H1 (cell line): ENCODE results near the gene MCM9. TPM values are rescaled to one million over a fixed set of nuclear protein-coding genes. Genes with fewer than 3 reads are reported as not detected.

Experiments
- CTCF ChIA-PET: fragments of 300-600 bp; sonication (Branson Sonifier 250); formaldehyde crosslinking; loops from one replicate; lab custom pipeline; 2021; ENCODE audit not compliant: partially characterized antibody; lab: Charles Lee
- POLR2A ChIA-PET: fragments of 300-600 bp; sonication (Branson Sonifier 250); formaldehyde crosslinking; loops from one replicate; lab custom pipeline; 2021; ENCODE audit warnings: inconsistent platforms; ENCODE audit not compliant: partially characterized antibody; lab: Charles Lee
- DNase-seq, 2 experiments: peaks; one replicate each; pipeline versions ENCODE4 v3.0.0 to v3.0.0-alpha.2; 2010 to 2022; ENCODE audit warnings: low spot score in 2 of 2, low read depth in 1 of 2, mixed read lengths in 1 of 2
- FAIRE-seq: peaks from 2 replicates; lab custom pipeline; 2011; peaks lifted over from hg19 to GRCh38; lab: Jason Lieb, UNC
- H2AFZ ChIP-seq: 2 replicates; pipeline ENCODE4 v1.8.1; 2012; ENCODE audit warnings: low read length, inconsistent platforms
- H2AK5ac ChIP-seq: 2 replicates; pipeline ENCODE4 v1.6.1; 2013; ENCODE audit warnings: low read depth, low read length
- H2BK120ac ChIP-seq: replicated peaks from 2 replicates; pipeline ENCODE3; 2013; ENCODE audit warnings: low read depth, low read length, inconsistent platforms
- H2BK12ac ChIP-seq: 2 replicates; pipeline ENCODE4 v1.6.1; 2013; ENCODE audit warnings: low read depth, low read length
- H2BK15ac ChIP-seq: 2 replicates; pipeline ENCODE4 v1.6.1; 2013; ENCODE audit warnings: low read length
- H2BK20ac ChIP-seq: 2 replicates; pipeline ENCODE4 v1.6.1; 2013; ENCODE audit warnings: low read length
- H2BK5ac ChIP-seq: 2 replicates; pipeline ENCODE4 v1.6.1; 2013; ENCODE audit warnings: low read depth, low read length
- H3K14ac ChIP-seq: 2 replicates; pipeline ENCODE4 v1.6.1; 2013; ENCODE audit warnings: inconsistent platforms; ENCODE audit not compliant: insufficient read length
- H3K18ac ChIP-seq: 2 replicates; pipeline ENCODE4 v1.6.1; 2013; ENCODE audit warnings: low read length; ENCODE audit errors: extremely low read depth
- H3K23ac ChIP-seq: 2 replicates; pipeline ENCODE4 v1.6.1; 2013; ENCODE audit warnings: inconsistent platforms; ENCODE audit not compliant: insufficient read length
- H3K23me2 ChIP-seq: 2 replicates; pipeline ENCODE4 v1.6.1; 2013; ENCODE audit warnings: low read depth, low read length
- H3K27ac ChIP-seq: 2 replicates; pipeline ENCODE4 v1.6.1; 2011; ENCODE audit warnings: low read depth, low read length, inconsistent platforms
- H3K27me3 ChIP-seq, 4 experiments: replicated peaks in 1 of 4; 1 replicate in 1 of 4; 2 replicates in 3 of 4; pipeline versions ENCODE4 v1.6.1 to v1.8.1; 2011 to 2013; ENCODE audit warnings: low read length in 3 of 4, mild to moderate bottlenecking in 3 of 4, inconsistent platforms in 2 of 4, mixed read lengths in 2 of 4, moderate library complexity in 1 of 4; ENCODE audit not compliant: control insufficient read depth in 3 of 4, insufficient read depth in 3 of 4; ENCODE audit errors: extremely low read depth in 1 of 4
- H3K36me3 ChIP-seq, 4 experiments: 2 replicates each; pipeline versions ENCODE4 v1.6.1 to v1.8.1; 2011 to 2013; ENCODE audit warnings: mild to moderate bottlenecking in 4 of 4, low read length in 3 of 4, moderate library complexity in 2 of 4, control low read depth in 1 of 4, inconsistent platforms in 1 of 4; ENCODE audit not compliant: insufficient read depth in 4 of 4, control insufficient read depth in 2 of 4
- H3K4ac ChIP-seq: replicated peaks from 2 replicates; pipeline ENCODE3; 2013; ENCODE audit warnings: low read length, low read depth, mixed read lengths, inconsistent platforms; ENCODE audit not compliant: insufficient read length
- H3K4me1 ChIP-seq, 4 experiments: replicated peaks in 1 of 4; 1 replicate in 1 of 4; 2 replicates in 3 of 4; pipeline versions ENCODE4 v1.6.1 to v1.8.1; 2011 to 2013; ENCODE audit warnings: low read length in 3 of 4, inconsistent platforms in 2 of 4, mixed read lengths in 1 of 4; ENCODE audit not compliant: insufficient read depth in 4 of 4, control insufficient read depth in 3 of 4
- H3K4me2 ChIP-seq, 2 experiments: 2 replicates each; pipeline versions ENCODE4 v1.6.1 to v1.8.1; 2011 to 2013; ENCODE audit warnings: low read depth in 2 of 2, low read length in 2 of 2, control low read depth in 1 of 2, inconsistent platforms in 1 of 2, mild to moderate bottlenecking in 1 of 2; ENCODE audit not compliant: insufficient read depth in 1 of 2
- H3K4me3 ChIP-seq, 4 experiments: fragments of 200-600, 300-600 bp in 1 of 4; sonication (generic), shearing (Covaris generic), sonication (Bioruptor Twin) in 1 of 4; 2 replicates each; pipeline versions ENCODE4 v1.5.1 to v1.8.1; 2011 to 2016; ENCODE audit warnings: low read length in 4 of 4, low read depth in 3 of 4, control low read depth in 2 of 4, inconsistent platforms in 2 of 4, mild to moderate bottlenecking in 2 of 4, mixed read lengths in 1 of 4, moderate library complexity in 1 of 4; ENCODE audit not compliant: insufficient read depth in 2 of 4; ENCODE audit errors: extremely low read depth in 1 of 4
- H3K56ac ChIP-seq: replicated peaks from 2 replicates; pipeline ENCODE3; 2013; ENCODE audit warnings: low read depth, mild to moderate bottlenecking, mixed read lengths, low read length, inconsistent platforms; ENCODE audit not compliant: insufficient read length
- H3K79me1 ChIP-seq: 2 replicates; pipeline ENCODE4 v1.6.1; 2013; ENCODE audit warnings: low read depth, low read length, control low read depth
- H3K79me2 ChIP-seq, 2 experiments: 2 replicates each; pipeline versions ENCODE4 v1.6.1 to v1.8.1; 2012 to 2013; ENCODE audit warnings: low read length in 2 of 2, mild to moderate bottlenecking in 2 of 2, inconsistent platforms in 1 of 2; ENCODE audit not compliant: insufficient read depth in 2 of 2, control insufficient read depth in 1 of 2
- H3K9ac ChIP-seq, 4 experiments: replicated peaks in 1 of 4; 1 replicate in 1 of 4; 2 replicates in 3 of 4; pipeline versions ENCODE4 v1.6.1 to v1.8.1; 2011 to 2013; ENCODE audit warnings: low read depth in 3 of 4, low read length in 3 of 4, control low read depth in 2 of 4, mild to moderate bottlenecking in 2 of 4, moderate library complexity in 2 of 4, inconsistent platforms in 1 of 4; ENCODE audit errors: extremely low read depth in 1 of 4
- H3K9me3 ChIP-seq, 2 experiments: 2 replicates each; pipeline versions ENCODE4 v1.6.1 to v1.8.1; 2012 to 2013; ENCODE audit warnings: mild to moderate bottlenecking in 2 of 2, moderate library complexity in 2 of 2, control low read depth in 1 of 2, inconsistent platforms in 1 of 2, low read depth in 1 of 2, low read length in 1 of 2, mixed read lengths in 1 of 2; ENCODE audit not compliant: insufficient read depth in 2 of 2
- H4K20me1 ChIP-seq, 2 experiments: replicated peaks in 1 of 2; 2 replicates each; pipeline versions ENCODE3 to v1.8.1; 2011 to 2013; ENCODE audit warnings: inconsistent platforms in 2 of 2, low read length in 2 of 2, mild to moderate bottlenecking in 1 of 2; ENCODE audit not compliant: insufficient read depth in 2 of 2, control insufficient read depth in 1 of 2
- H4K5ac ChIP-seq: 2 replicates; pipeline ENCODE4 v1.6.1; 2013; ENCODE audit warnings: low read length, low read depth, mixed read lengths, inconsistent platforms; ENCODE audit not compliant: insufficient read length
- H4K8ac ChIP-seq: 2 replicates; pipeline ENCODE4 v1.8.0; 2013; ENCODE audit warnings: mild to moderate bottlenecking, moderate library complexity, low read length, inconsistent platforms; ENCODE audit not compliant: insufficient read depth; ENCODE audit errors: extremely low read depth
- H4K91ac ChIP-seq: replicated peaks from 2 replicates; pipeline ENCODE3; 2013; ENCODE audit warnings: low read length, mixed read lengths, inconsistent platforms; ENCODE audit not compliant: insufficient read length
- JUN ChIP-seq: IDR thresholded peaks from 2 replicates; pipeline ENCODE4 v1.6.1; 2011; ENCODE audit warnings: low read depth, mild to moderate bottlenecking, improper control_type of control experiment, low read length
- KDM1A ChIP-seq: fragments of 200-600, 300-600 bp; sonication (generic); IDR thresholded peaks from 2 replicates; pipeline ENCODE4 v1.7.1; 2016; ENCODE audit warnings: mild to moderate bottlenecking, low read length, borderline replicate concordance
- KDM4A ChIP-seq: IDR thresholded peaks from one replicate; pipeline ENCODE4 v1.7.1; 2012; ENCODE audit warnings: low read depth, mild to moderate bottlenecking, moderate library complexity, low read length, inconsistent platforms; ENCODE audit not compliant: severe bottlenecking
- KDM5A ChIP-seq: fragments of 200-600 bp; IDR thresholded peaks from 2 replicates; pipeline ENCODE4 v1.7.1; 2012; ENCODE audit warnings: mild to moderate bottlenecking, low read length, inconsistent platforms, mixed read lengths
- MAFK ChIP-seq: IDR thresholded peaks from 2 replicates; pipeline ENCODE4 v1.6.1; 2012; ENCODE audit warnings: low read depth, mild to moderate bottlenecking, improper control_type of control experiment, low read length
- POU5F1 ChIP-seq: IDR thresholded peaks from 2 replicates; pipeline ENCODE4 v1.6.1; 2011; ENCODE audit warnings: low read depth, mild to moderate bottlenecking, low read length, moderate library complexity
- TAF1 ChIP-seq: IDR thresholded peaks from 2 replicates; pipeline ENCODE4 v1.6.1; 2011; ENCODE audit warnings: mild to moderate bottlenecking, low read depth, low read length
- TBP ChIP-seq: IDR thresholded peaks from 2 replicates; pipeline ENCODE4 v1.6.1; 2011; ENCODE audit warnings: low read depth, low read length, improper control_type of control experiment
- TEAD4 ChIP-seq: IDR thresholded peaks from 2 replicates; pipeline ENCODE4 v1.6.1; 2012; ENCODE audit warnings: low read depth, low read length, inconsistent platforms, mixed read lengths
- YY1 ChIP-seq: IDR thresholded peaks from 2 replicates; pipeline ENCODE4 v1.6.1; 2011; ENCODE audit warnings: low read depth, mild to moderate bottlenecking, low read length
- WGBS, 2 experiments: shearing (Covaris generic) in 1 of 2; methylation state at CpG; one replicate each; pipeline versions ENCODE4 v1.1.6 to v1.1.7; 2013 to 2015; ENCODE audit warnings: low lambda C conversion rate in 2 of 2, mixed read lengths in 2 of 2, inconsistent platforms in 1 of 2, low coverage in 1 of 2, missing lambda C conversion rate in 1 of 2; ENCODE audit not compliant: insufficient replicate concordance in 2 of 2, insufficient coverage in 1 of 2, insufficient read length in 1 of 2; ENCODE audit errors: extremely low coverage in 1 of 2, missing lambda C conversion rate in 1 of 2; 5-methylcytosine and 5-hydroxymethylcytosine counted together
- polyA plus RNA-seq, 7 experiments: library from polyadenylated mRNA; depleted of rRNA in 3 of 7; stranded (reverse) in 5 of 7; unstranded in 2 of 7; fragments of >200 nt in 5 of 7; fragments of 200-250 nt in 2 of 7; gene quantifications; 1 replicate in 5 of 7; 2 replicates in 1 of 7; 4 replicates in 1 of 7; pipeline versions ENCODE4 v1.2.1 to v1.2.3, GENCODE V29; 2011 to 2013; ENCODE audit warnings: missing spikeins in 2 of 7, mixed read lengths in 2 of 7
- total RNA-seq: library from RNA; stranded (reverse); fragmentation: NEBNext Ultra II Directional; extraction: Animal tissue kit (Norgen Biotek cat#: 25700); gene quantifications from 2 replicates; pipeline ENCODE4 v1.2.1, GENCODE V29; 2021
- TF ChIP-seq, protein P1 (sequence below): IDR thresholded peaks from 2 replicates; pipeline ENCODE4 v1.6.1; 2011; ENCODE audit warnings: low read length, improper control_type of control experiment

The MCM9 gene
- total and polyA plus RNA-seq, 2 of the 8 experiments (the other 6 are each of a cell fraction or from before 2014, with no cell fraction given): 3.7 to 11.4 TPM

DNA sequence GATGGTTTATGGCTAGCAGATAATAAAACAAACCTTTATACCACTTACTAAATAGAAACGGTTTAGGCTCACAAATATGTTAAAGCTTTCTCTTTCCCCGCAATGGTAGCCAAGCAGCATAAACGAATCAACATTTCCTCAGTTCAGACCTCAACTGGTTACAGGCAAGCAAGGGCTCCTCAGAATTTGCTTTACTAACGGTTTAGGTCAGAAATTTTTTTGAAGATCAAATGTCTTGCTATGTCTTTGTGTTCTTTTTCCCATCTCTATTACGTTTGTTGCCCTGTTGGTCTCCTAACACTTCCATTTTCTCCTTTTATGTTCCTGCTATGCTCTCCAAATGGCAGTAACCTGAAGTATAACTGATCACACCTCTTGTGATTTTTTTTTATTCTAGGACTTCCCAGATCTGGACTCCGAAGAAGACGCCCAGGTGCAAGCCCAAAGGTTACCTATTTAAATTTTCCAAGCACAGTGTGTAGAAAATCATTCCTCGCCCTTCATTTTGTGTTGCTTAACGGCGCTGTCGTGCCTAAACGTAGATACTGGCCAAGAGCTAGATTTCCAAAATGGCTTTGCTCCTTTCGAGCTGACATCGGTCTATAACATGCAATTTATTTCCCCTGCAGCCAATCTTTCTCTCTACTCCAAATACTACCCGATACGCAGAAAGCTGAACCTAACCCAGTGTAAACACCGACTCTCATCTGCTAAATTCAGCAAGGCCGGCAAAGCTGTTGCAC is 41.7 kb downstream of the MCM9 start:
- peaks cover 4 to 50% of the 10 kb centered on the region in 2 experiments for H3K79me2 ChIP-seq
- no peak overlapping the region for H3K4ac ChIP-seq
- peaks cover 2 to 8% (median 3%) of the 10 kb centered on the region in 4 experiments; a peak in 4 of 7 replicates for H3K4me1 ChIP-seq
- TF ChIP-seq YY1: peak; percentile 90
- TF ChIP-seq TAF1: no peak
- no peak for TF ChIP-seq JUN
- no peak for TF ChIP-seq KDM5A
- peak; percentile 56; the same call in 1 of the 2 replicates for TF ChIP-seq TBP
- TF ChIP-seq KDM1A: no peak
- TF ChIP-seq, protein P1, sequence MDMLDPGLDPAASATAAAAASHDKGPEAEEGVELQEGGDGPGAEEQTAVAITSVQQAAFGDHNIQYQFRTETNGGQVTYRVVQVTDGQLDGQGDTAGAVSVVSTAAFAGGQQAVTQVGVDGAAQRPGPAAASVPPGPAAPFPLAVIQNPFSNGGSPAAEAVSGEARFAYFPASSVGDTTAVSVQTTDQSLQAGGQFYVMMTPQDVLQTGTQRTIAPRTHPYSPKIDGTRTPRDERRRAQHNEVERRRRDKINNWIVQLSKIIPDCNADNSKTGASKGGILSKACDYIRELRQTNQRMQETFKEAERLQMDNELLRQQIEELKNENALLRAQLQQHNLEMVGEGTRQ: no peak
- TF ChIP-seq MAFK: 0 out of 2 replicates have a peak, but pooled peaks have one; percentile 6
- no peak for TF ChIP-seq KDM4A
- TF ChIP-seq POU5F1: no peak
- 0 out of 2 replicates have a peak, but pooled peaks have one; percentile 1 for TF ChIP-seq TEAD4

More for the DNA sequence above, 41.7 kb downstream of the MCM9 start:
- H2BK15ac ChIP-seq: no peak overlapping the region
- H2BK12ac ChIP-seq: no peak overlapping the region; the same call in 1 of the 2 replicates
- FAIRE-seq (peak; percentile 39), DNase-seq (no peak)
- H2BK20ac ChIP-seq: no peak overlapping the region
- H4K8ac ChIP-seq: no peak overlapping the region
- WGBS, 2 experiments: 12% methylated on average over 18 of the region's 18 CpGs; no CpG with 5 or more reads in 1 of the 2 experiments
- H3K27me3 ChIP-seq: no peaks in the 10 kb centered on the region
- no peak overlapping the region for H2AK5ac ChIP-seq
- no peak overlapping the region for H2BK120ac ChIP-seq
- H3K23ac ChIP-seq: no peak overlapping the region
- H3K9me3 ChIP-seq: no peaks in the 10 kb centered on the region
- H4K5ac ChIP-seq: no peak overlapping the region
- peak overlapping the region; percentile 90 for H3K27ac ChIP-seq
- H3K9ac ChIP-seq: peak overlapping the region; percentile 86 to 95 (median 91)
- H2AFZ ChIP-seq: peak overlapping the region; percentile 98
- ChIA-PET CTCF (interaction anchor here (1.2 to 1.4 kb wide), 2 partner anchors 8 to 28 kb away, joined by 4 read pairs; no protein-coding TSS in a partner anchor), POLR2A (interaction anchor here (1.3 to 3.1 kb wide), 5 partner anchors 9 to 242 kb away, joined by 3 to 19 read pairs (median 3); partner anchors contain the start of genes CEP85L and MCM9)
- peaks cover 4% of the 10 kb centered on the region; the same call in 1 of the 2 replicates for H3K79me1 ChIP-seq
- H3K14ac ChIP-seq: no peak overlapping the region
- H3K36me3 ChIP-seq: peaks cover 0 to 6% (median 0%) of the 10 kb centered on the region in 4 experiments; a peak in 2 of 8 replicates
- peak overlapping the region; percentile 68 to 73 for H3K4me2 ChIP-seq
- H3K18ac ChIP-seq: no peak overlapping the region; the same call in 1 of the 2 replicates
- H2BK5ac ChIP-seq: peak overlapping the region; percentile 80
- H3K56ac ChIP-seq: peak overlapping the region; percentile 49
- H4K20me1 ChIP-seq: no peaks in the 10 kb centered on the region
- peak overlapping the region; percentile 64 to 92 (median 76) for H3K4me3 ChIP-seq
- H4K91ac ChIP-seq: no peak overlapping the region
- H3K23me2 ChIP-seq: 0 out of 2 replicates have a peak, but pooled peaks cover 3% of the 10 kb centered on the region
